Measurements from ENCODE around the gene FGGY.

DNA sequence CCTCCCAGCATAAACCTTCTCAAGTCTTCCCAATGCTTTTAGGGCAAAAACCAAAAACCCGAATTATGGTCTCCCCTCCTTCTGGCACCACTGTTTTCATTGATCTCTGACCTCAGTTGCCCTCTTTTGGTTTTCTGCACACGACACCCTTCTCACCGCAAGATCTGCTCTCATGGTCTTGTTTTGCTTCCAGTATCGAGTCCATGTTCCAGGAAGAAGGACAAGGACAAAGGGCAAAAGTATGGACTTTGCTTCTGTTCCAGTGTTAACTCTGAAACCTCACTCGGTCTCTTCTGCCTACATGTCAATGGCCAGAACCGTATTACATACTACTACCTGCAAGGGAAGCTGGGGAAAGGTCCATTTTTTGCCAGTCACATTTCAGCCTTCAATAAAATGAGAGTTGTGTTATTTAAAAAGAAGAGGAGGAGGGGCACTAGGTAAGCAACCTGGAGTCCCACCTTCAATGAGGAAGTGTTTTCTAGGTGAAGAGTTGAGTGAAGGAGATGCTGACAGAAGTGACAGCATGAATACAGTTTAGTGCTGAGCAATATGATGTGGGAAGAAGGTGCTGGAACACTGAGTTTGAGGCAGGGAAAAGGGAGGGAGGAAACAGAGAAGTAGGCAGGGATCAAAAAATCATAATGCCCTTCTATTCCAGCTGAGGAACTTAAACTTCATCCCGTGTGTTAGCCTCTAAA, 183.4 kb downstream of the FGGY start:
- TF ChIP-seq EZH2 (IDR thresholded peaks at IDR 0.05) (no peak), FOXP2 (optimal IDR thresholded peaks at IDR 0.05; ENCODE audit: control extremely low read depth, extremely low read length, insufficient read depth) (no peak)
